ENCODE measurements around the gene ARHGEF28.

ARHGEF28 gene

DNA sequence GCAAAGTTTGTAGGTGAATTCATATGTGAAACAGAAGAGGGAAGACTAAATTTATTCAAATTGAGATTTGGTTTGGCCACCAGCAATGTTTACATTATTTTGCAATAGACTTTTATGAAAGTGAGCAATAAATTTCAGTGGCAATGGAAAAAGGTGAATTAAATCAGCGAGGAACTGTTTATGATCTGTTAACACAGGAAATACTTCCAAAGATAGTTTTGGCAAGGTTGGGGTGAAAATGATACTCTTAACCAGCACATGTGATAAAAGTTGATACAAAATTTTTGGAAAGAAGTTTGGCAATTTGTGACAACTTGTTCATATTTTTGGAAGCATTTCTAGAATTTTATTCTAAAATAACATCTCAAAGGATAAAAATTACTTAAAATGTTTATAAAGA lies 119.8 kb downstream of the ARHGEF28 start:
- no peak for DNase-seq (ENCODE audit: low read depth)

DNA sequence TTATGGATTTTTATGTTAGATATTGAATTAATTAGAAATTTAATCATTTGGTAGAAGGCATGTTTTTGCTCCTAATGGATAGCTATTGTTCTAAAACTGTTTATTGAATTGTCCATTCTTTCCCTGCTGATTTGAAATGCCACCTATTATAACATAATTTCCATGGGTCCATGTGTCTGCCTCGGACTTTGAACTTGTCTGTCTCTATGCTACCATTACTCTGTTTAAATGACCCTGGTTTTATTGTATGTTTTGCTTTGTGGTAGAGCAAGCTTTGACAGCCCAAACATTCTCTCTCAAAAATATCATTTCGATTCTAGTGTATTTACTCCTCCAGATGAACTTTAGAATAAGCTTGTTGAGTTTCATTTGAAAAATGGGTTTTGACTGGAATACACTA lies 120.6 kb downstream of the ARHGEF28 start:
- DNase-seq (ENCODE audit: low read depth), result no peak

DNA sequence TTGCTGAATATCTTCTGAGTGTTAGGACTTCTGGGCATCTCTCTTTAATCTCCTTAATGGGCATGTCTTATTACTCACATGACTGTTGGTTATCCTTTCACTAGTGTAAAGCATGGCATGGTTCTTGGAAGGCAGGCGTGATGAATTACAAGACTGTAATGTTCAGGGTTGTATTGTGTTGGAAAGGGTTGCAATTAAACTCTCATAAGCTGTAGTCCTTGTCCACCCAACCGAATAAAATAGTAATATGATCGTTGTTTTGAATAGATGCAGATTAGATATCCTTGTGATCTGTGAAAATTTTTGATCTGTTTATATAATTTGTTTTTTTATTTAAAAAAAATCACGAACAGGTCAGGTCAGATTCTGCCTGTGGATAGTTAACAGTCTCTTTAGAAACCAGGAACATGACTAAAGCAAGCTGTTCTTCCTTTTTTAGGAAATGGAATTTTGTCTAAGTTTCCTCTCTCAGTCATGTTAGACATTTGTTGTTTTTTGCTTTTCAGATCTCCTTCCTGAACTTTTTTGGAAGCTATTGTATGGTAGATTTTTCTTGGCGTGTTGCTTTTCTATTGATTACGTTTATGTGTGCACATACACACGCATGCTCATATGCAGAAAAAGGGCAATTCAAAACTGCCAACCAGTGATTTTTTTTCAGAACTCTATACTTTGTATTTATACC lies 121.8 kb downstream of the ARHGEF28 start:
- no peak for DNase-seq (ENCODE audit: low read depth)

DNA sequence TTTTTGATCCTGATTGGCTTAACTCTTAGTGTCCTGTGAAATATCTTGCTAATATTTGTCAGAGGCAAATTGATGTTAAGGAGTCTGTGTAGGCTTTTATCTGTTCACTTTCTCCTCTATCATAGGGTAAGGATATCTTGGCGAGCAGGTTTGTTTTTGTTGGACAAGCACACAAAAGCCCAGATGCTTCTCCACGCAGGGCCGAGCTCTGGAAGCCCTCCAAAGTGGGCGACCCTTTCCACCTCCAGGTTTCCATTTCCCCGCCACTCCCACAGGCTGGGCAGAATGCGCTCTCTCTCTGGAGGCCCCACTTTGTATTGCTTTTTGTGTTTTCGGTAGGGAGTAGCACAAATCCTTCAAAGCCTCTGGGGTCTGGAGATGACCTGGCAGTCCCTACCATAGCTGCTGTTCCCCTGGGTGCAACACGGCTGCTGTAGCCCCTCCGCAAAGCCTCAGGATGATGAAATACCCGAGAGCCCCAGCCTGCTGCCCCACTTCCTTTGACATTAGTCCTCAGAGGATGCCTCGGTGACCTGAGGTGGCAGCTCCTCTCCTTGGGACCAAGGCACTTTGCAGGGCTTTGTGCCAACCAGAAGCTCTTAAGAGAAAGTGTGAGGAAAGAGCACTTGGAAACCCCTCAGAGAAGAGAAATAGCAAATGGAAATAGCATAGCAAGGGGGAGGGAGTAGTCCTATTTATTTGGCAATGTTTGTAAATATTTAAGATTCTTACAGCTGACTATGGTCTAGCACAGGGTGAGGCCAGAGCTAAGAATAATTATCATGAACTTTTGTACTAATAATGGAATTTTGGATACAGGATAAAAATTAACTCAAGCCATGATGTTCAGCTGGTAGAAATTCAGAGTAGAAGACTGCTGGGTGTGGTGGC lies 122.8 kb downstream of the ARHGEF28 start:
- no peak for DNase-seq (ENCODE audit: low read depth)

DNA sequence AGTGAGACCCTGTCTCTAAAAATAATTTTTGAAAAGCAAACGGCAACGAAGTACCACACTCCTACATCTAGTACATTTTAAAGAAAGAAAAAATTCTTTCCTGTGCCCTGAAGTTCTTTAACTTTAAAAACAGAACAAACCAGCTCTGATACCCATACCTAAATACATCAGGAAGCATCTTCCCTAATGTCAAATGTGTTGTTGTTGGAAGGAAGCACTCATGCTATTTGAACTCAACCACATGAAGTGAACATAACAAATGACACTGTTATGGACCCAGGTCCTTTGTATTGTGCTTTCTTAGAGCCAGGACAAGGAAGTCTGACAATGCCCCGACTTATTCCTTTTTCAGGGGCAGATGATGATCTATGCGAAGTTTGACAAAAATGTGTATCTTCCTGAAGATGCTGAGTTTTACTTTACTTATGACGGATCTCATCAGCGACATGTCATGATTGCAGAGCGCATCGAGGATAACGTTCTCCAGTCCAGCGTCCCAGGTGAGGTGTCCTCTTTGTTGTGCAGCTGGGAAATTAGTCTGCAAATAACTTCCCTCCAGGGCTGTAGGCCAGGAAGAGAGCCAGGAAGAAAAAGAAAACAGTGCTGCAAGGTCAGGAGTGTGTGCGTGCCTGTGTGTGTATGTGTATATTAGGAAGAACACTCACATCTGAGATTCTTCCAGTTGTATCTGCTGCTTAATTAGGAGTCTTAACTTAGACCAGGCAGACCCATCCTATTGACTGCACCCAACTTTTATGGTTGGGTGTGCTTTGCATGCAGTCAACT lies 123.7 kb downstream of the ARHGEF28 start:
- DNase-seq (ENCODE audit: low read depth), result no peak

DNA sequence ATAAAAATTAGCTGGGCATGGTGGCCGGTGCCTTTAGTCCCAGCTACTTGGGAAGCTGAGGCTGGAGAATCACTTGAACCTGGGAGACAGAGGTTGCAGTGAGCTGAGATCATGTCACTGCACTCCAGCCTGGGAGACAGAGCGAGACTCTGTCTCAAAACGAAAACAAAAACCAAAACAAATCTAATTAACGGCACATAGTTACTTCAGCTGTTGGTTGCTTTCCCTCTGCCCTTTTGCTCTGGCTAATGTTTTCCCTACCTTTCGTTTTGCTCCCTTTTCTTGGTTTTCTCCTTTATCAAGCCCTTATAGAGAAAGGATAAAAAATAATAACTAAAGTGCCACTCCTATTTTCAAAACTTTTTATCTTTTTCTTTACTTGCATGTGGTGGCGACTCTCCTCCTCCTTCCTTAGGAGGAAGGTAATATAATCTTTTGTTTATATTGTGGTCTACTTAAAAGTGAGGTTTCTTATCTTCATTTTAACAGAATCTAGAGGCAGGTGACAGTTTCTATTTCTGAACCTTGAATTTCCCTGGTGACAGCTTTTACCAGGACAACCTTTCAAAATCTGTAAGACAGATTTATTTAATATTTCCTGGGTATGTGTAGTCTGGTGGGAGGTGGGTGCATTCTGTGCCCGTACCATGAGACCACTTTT lies 125.4 kb downstream of the ARHGEF28 start:
- DNase-seq (ENCODE audit: low read depth), result no peak

DNA sequence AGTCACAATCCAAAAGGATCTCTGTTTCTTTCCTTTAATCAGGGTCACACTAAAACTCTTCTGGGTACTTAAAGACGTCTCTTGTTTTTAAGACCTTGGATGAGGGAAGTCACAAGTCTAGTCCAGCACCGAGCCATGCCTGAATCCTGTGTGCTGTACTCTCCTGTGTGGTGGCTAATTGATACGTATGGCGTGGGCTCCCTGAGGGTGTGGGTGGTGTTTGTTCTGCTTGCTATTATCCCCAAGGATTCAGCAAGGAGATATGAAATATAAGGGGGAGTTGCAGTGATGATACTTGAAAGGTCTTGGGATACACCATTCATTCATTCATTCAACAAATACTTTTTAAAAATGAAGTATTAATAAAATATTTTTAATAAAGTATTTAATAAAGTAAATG lies 128.3 kb downstream of the ARHGEF28 start:
- no peak for DNase-seq (ENCODE audit: low read depth)

DNA sequence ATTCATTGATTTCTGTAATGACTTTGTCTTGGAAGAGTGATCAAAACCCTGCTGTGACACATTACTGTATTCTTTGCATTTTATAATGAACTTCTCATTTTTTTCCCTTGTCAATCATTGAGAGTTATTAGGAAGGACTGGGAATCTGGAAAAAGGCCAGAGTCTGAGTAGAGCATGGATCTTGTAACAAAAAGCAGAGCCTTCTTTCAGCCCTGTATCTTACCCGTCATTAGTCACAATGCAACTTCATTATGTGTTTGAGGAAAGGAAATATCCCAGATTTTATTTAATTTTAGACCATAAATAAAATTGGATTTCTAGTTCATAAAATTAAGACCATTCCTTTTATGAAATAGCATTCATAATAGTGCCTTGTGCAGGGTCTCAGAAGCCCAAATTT lies 131.4 kb downstream of the ARHGEF28 start:
- no peak for DNase-seq (ENCODE audit: low read depth)

DNA sequence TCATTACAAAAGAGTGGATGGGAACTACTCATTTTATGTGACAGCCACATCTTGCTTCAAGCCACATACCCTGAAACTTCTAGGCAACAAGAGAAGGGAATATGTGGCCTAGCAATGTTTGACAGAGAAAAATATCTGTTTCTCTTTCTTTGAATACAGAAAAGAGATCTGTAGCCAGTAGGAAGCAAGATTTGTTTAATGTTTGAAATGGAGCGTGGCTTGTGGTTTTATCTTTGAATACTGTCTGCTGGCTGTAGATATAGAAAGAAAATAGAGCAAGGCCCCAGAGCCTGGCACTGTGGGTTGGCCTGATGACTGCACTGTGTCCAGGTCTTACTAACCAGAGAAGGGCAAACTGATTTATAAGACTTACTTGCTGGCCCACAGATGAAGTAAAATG lies 133.8 kb downstream of the ARHGEF28 start:
- no peak for DNase-seq (ENCODE audit: low read depth)

DNA sequence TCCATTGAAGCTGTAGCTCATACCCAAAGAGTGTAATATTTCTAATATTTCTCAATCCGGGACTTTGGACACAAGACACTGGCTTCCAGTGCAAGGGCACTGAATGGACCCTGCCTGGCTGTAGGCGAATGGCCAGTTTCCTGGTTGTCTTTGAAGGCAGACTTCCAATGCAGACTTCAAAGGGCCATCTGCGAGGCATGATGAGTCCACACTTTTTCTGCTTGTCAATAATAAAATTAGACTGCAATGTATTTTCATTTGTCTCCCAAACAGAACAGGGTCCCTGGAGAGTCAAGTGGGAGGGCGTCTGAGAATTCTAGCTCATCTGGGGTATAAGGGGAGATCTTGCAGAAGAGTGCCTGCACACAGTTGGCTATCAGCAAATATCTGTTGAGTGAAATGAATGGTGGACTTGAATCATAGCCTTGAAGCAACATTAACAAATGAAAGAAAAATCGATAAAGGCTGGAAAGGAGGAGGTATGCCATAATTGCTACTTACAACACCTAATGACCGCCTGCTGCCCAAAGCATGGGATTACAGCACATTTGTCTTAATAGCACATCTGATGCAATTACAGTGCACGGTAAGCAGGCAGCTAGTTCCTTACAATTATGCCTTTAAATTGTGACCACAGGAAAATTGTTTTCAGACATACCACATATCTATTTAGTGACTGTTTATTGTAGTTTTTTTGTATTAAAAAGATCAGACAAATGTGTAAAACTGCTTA lies 137.5 kb downstream of the ARHGEF28 start:
- DNase-seq (ENCODE audit: low read depth), result no peak

DNA sequence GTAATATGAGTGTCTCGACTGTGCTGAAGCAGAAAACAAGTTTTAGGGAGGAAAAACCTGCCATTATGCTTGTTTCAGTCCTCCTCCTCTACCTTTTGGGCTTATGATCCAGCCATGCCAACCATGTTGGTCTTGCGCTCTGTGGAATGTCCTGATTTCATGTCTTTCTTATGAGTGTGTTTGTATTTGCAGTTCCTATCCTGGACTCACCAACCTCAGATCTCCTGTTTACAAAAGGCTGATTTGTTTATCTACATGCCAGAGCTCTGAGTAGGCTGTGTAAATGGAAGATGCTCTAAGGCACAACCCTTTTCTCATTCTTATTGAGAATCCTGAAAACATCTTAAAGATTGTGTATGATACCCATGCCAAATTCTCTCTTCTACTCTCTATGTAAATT lies 138.6 kb downstream of the ARHGEF28 start:
- DNase-seq (ENCODE audit: low read depth), result no peak

DNA sequence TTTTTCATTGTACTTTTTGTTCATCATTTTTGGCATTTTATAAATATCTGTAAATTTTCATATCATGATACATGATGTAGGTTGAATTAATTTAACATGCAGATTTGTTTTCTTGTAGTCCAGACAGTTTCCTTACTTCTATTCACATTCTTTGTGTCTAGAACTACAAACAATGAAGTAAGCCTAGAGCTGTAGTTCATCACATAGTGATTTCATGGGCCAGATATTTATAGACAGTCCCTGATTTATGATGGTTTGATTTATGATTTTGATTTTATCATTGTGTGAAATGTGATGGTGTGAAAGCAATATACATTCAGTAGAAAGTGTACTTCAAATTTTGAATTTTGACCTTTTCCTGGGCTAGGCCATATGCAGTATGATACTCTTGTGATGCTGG lies 139.0 kb downstream of the ARHGEF28 start:
- no peak for DNase-seq (ENCODE audit: low read depth)

DNA sequence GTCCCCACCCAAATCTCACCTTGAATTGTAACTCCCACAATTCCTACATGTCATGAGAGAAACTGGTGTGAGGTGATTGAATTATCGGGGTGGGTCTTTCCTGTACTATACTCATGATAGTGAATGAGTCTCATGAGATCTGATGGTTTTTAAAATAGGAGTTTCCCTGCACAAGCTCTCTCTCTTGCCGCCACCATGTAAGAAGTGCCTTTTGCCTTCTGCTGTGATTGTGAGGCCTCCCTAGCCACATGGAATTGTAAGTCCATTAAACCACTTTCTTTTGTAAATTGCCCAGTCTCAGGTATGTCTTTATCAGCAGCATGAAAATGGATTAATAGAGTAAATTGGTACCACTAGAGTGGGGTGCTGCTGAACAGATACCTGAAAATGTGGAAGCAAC lies 140.9 kb downstream of the ARHGEF28 start:
- DNase-seq (ENCODE audit: low read depth), result no peak

DNA sequence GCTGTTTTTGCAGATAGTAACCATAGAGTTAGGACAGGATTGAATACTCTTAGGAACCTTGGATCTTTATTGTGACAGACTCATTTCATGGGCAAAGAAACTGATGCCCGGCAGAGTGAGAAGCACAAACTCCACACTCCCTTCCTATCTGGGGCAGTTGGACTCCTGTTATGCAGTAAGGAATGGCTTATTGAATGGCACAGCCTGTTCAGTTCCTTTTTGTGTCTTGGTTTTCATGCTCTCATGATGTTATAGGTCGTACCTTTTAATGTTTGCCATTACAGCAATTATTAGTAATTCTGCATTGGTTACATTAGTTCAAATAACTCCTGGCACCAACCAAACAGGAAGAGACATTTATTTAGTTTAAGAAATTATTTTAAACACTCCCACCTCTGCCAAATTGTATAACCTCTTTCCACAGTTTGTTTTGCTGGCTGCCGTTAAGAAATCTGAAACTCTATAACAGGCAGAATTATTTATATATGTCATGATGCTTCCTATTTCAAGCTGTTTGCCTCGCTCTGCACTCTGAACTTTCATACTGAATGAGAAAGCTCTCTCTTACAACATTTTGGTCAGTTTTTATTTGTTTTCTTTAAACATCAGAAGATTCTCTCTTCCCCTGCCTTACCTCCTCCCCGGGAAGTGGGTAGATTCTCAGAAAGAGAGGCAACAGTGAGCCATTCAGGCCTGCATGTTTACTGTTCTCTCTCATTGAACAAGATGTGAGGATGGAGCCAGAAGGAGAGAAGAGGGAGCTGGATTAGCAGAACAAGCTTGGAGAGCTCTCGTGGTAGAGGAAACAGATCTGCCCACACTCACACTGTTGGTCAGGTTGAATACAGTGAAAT lies 144.4 kb downstream of the ARHGEF28 start:
- no peak for DNase-seq (ENCODE audit: low read depth)

DNA sequence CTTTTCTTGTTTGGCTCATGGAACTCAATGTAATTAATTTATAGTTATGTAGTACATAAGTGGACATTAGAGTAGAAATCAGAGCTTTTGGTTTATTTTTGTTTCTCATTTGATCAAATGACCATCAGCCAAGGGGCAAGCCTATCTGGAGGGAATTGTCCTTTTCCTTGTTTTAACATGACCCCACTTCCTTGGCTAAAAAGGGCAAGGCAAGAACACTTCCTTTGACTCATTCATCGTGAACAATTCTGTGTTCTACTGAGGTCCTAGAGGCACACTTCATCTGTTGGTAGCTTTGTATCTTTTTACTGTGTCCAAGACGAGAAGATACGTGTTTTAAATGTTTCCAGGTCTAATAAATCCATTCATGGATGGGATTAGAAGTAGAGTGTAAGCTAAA lies 148.9 kb downstream of the ARHGEF28 start:
- no peak for DNase-seq (ENCODE audit: low read depth)

DNA sequence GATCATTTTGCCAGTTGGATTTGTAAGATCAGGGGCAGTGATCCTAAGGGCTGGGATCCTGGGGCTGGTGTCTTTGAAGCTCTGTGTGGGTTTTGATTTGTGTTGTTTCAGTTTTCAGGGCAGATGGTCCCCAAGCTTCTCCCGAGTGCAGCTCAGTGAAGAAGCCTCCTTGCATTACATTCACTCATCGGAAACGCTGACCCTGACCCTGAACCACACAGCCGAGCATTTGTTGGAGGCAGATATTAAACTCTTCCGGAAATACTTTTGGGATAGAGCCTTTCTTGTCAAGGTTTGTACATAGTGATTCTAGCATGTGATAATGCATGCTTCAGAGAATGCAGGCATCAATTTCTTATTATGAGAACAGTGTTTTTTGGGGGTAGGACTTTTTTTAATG lies 150.4 kb downstream of the ARHGEF28 start:
- DNase-seq (ENCODE audit: low read depth), result no peak

DNA sequence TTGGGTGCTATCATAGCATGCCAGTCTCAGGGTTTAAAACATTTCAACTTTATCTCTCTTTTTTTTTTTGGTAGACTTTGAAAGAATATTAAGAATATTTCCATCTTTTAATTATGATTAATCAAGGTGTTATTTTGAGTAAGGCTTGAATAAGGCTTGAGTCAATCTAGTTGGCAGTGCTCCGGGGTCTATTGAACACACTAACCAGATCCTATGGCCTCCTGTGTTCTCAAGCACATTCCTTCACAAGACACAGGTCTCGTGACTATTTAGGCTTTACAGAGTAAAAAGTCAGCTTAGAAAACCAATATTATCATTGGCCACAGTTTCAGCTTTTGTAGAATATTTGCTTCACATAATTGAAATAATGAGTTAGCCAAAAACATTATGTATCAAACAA lies 151.2 kb downstream of the ARHGEF28 start:
- DNase-seq (ENCODE audit: low read depth), result no peak

DNA sequence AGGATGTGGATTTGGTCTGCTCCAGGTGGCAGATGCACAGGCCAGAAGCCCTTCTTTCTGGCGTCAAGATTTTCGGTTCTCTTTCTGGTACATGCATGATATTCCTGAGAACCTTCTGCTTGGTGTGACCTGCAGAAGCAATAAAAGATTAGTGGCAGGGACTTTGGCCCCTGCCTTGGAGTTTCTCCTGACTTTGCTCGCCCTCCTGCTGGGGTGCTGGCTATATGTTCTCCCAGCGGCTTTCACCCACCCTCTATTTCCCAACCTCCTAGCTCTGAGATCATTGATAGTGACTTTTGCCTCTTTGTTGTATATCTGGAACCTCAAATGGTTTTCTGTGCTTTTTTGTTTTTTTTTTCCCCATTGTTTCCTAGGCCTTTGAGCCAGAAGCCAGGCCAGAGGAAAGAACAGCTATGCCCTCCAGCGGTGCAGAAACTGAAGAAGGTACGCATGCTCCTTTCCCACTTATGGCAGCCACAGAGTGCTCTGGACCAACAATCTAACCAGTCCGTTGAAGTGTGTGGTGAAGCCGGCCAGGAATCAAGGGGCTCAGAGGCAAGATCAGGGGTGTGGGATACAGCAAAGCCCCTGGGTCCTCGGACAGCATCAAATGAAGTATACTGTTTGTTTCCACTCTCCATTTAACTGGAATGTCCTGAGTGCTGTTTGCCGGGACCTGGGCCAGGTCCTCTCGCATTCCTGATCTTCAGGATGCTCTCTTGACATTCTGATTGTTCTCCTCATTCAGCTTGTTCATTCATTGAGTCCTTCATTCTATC lies 154.5 kb downstream of the ARHGEF28 start:
- DNase-seq (ENCODE audit: low read depth), result no peak

DNA sequence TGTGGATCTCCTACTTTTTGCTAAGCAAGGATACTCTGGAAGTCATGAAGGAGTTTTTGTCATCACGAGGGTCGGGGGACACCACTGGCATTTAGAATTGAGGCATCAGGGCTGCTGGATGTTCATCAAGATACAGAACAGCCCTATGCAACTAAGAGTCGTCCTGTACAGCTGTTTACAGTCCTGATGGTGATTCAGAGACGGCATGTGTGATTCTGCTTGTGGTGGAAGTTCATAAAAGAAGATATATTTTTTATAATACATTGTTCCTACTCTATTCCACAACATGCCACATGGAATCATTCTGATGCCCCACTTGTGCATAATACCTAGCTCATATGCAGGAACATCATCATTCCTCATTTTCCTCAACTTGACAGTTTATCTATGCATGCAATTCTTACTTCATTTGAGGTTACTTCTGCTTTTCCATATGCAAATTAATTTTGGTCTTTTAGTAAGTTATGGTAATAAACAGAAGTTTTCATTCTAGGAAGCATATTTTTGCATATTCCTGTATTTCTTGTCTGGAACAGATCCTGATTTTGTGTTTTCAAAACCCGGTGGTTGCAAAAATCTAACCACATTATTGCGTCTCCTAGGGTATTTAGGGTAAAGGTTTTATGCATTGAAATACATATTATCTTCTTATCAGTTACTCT lies 155.2 kb downstream of the ARHGEF28 start:
- no peak for DNase-seq (ENCODE audit: low read depth)

Data from activated T-cell treated with anti-CD3 and anti-CD28 coated beads for 48 hours (primary cell).